Endothelial cell of umbilical vein (primary cell): ENCODE data around the gene GJA10. TPM values are rescaled to one million over a fixed set of nuclear protein-coding genes. Genes with fewer than 3 reads are reported as not detected.

Source experiments
- BruUV-seq: library from RNA; stranded (reverse); fragments of 400-500 nt; replicated peaks from 2 replicates; lab custom pipeline; 2021; lab: Mats Ljungman, UMichigan
- CTCF ChIA-PET: fragments of 300-600, 350-600 bp; sonication (Branson Sonifier 250); formaldehyde crosslinking; loops from one replicate; lab custom pipeline; 2021; ENCODE audit warnings: antibody characterized with exemption, inconsistent platforms; lab: Charles Lee
- POLR2A ChIA-PET: fragments of 300-600, 350-600 bp; sonication (Branson Sonifier 250); formaldehyde crosslinking; loops from one replicate; lab custom pipeline; 2021; ENCODE audit warnings: antibody characterized with exemption, inconsistent platforms; lab: Charles Lee
- DNase-seq: peaks from one replicate; pipeline ENCODE4 v3.0.0-alpha.2; 2011; ENCODE audit warnings: low read depth, low spot score
- FAIRE-seq: peaks from 2 replicates; lab custom pipeline; 2011; peaks lifted over from hg19 to GRCh38; lab: Jason Lieb, UNC
- H2AFZ ChIP-seq: 2 replicates; pipeline ENCODE4 v1.6.0; 2012; ENCODE audit warnings: low read depth, low read length, control low read depth, inconsistent platforms
- H3K27ac ChIP-seq: 2 replicates; pipeline ENCODE4 v1.5.1; 2011; ENCODE audit warnings: low read depth, mild to moderate bottlenecking, control low read depth, low read length, moderate library complexity; ENCODE audit not compliant: insufficient read depth
- H3K27me3 ChIP-seq, 2 experiments: 2 replicates each; pipeline versions ENCODE4 v1.6.0 to v1.6.1; 2011; ENCODE audit warnings: low read length in 2 of 2, mixed read lengths in 1 of 2; ENCODE audit not compliant: control insufficient read depth in 2 of 2, insufficient read depth in 2 of 2
- H3K36me3 ChIP-seq, 2 experiments: 2 replicates in 1 of 2; 3 replicates in 1 of 2; pipeline ENCODE4 v1.5.1; 2011; ENCODE audit warnings: low read length in 2 of 2, mild to moderate bottlenecking in 1 of 2, moderate library complexity in 1 of 2; ENCODE audit not compliant: control insufficient read depth in 2 of 2, insufficient read depth in 2 of 2; ENCODE audit errors: extremely low read depth in 1 of 2
- H3K4me1 ChIP-seq: 3 replicates; pipeline ENCODE4 v1.5.1; 2011; ENCODE audit warnings: mild to moderate bottlenecking, low read length; ENCODE audit not compliant: control insufficient read depth, insufficient read depth; ENCODE audit errors: extremely low read depth
- H3K4me2 ChIP-seq: 2 replicates; pipeline ENCODE4 v1.6.1; 2011; ENCODE audit warnings: low read length, control low read depth, mixed read lengths; ENCODE audit not compliant: insufficient read depth
- H3K4me3 ChIP-seq, 3 experiments: fragments of 200-600 bp in 1 of 3; sonication (generic), shearing (Covaris generic) in 1 of 3; replicated peaks in 1 of 3; 2 replicates each; pipeline ENCODE4 v1.5.1; 2011 to 2016; ENCODE audit warnings: control low read depth in 3 of 3, low read length in 3 of 3, mild to moderate bottlenecking in 2 of 3, inconsistent platforms in 1 of 3, low read depth in 1 of 3, moderate library complexity in 1 of 3; ENCODE audit not compliant: insufficient read depth in 1 of 3
- H3K79me2 ChIP-seq: 2 replicates; pipeline ENCODE4 v1.6.0; 2012; ENCODE audit warnings: low read length, inconsistent platforms; ENCODE audit not compliant: control insufficient read depth, insufficient read depth
- H3K9ac ChIP-seq: replicated peaks from 2 replicates; pipeline ENCODE3; 2011; ENCODE audit warnings: low read length, control low read depth; ENCODE audit not compliant: insufficient read depth; ENCODE audit errors: extremely low read depth
- H3K9me1 ChIP-seq: replicated peaks from 3 replicates; pipeline ENCODE4 v1.6.0; 2011; ENCODE audit warnings: mild to moderate bottlenecking, low read length; ENCODE audit not compliant: control insufficient read depth, insufficient read depth; ENCODE audit errors: extremely low read depth
- H3K9me3 ChIP-seq: replicated peaks from 2 replicates; pipeline ENCODE4 v1.5.1; 2012; ENCODE audit warnings: low read length, inconsistent platforms; ENCODE audit not compliant: control insufficient read depth, insufficient read depth
- H4K20me1 ChIP-seq: replicated peaks from 2 replicates; pipeline ENCODE3; 2011; ENCODE audit warnings: mild to moderate bottlenecking, low read length; ENCODE audit not compliant: control insufficient read depth, insufficient read depth; ENCODE audit errors: extremely low read depth
- EZH2 ChIP-seq: IDR thresholded peaks from 2 replicates; pipeline ENCODE4 v1.6.1; 2012; ENCODE audit warnings: borderline replicate concordance, low read depth, mild to moderate bottlenecking, moderate library complexity, low read length, inconsistent platforms; ENCODE audit not compliant: severe bottlenecking
- GATA2 ChIP-seq: IDR thresholded peaks from 2 replicates; pipeline ENCODE4 v1.7.0; 2011; ENCODE audit warnings: low read depth, mild to moderate bottlenecking, moderate library complexity, mixed read lengths, low read length; ENCODE audit not compliant: insufficient read length, insufficient read depth
- JUN ChIP-seq: IDR thresholded peaks from 2 replicates; pipeline ENCODE4 v1.6.1; 2011; ENCODE audit warnings: borderline replicate concordance, low read depth; ENCODE audit not compliant: insufficient read length, insufficient read depth
- MYC ChIP-seq: IDR thresholded peaks from one replicate; pipeline ENCODE4 v1.6.1; 2011; ENCODE audit warnings: mild to moderate bottlenecking, low read depth, low read length
- POLR2A ChIP-seq: IDR thresholded peaks from 2 replicates; pipeline ENCODE4 v1.6.1; 2012; ENCODE audit warnings: low read depth, mild to moderate bottlenecking, control low read depth, low read length
- POLR2AphosphoS5 ChIP-seq: IDR thresholded peaks from 2 replicates; pipeline ENCODE4 v1.6.1; 2012; ENCODE audit warnings: low read depth, mild to moderate bottlenecking, control low read depth, low read length, moderate library complexity; ENCODE audit not compliant: insufficient read depth
- dilution Hi-C: fragments of 300-500 bp; cut with MboI; formaldehyde crosslinking; loops from one replicate; pipeline ENCODE4 v1.15.0; 2019; ENCODE audit warnings: low sequenced_read_pairs; ENCODE audit not compliant: extremely low pct_ligation_motif_present
- intact Hi-C: fragments of 100-400 bp; cut with micrococcal nuclease; formaldehyde crosslinking; loops from one replicate; pipeline ENCODE4 v1.10.0; 2022
- polyA plus RNA-seq, 4 experiments: library from polyadenylated mRNA; depleted of rRNA in 3 of 4; stranded (reverse) in 3 of 4; unstranded in 1 of 4; fragments of >200 nt; gene quantifications; 2 replicates each; pipeline versions ENCODE4 v1.2.1 to v1.2.3, GENCODE V29; 2011 to 2012; ENCODE audit warnings: missing spikeins in 1 of 4
- total RNA-seq: library from RNA; stranded (reverse); gene quantifications from 2 replicates; pipeline ENCODE4 v1.2.3, GENCODE V29; 2021
- TF ChIP-seq, protein P1 (sequence below): IDR thresholded peaks from 2 replicates; pipeline ENCODE4 v1.6.1; 2011; ENCODE audit not compliant: insufficient read depth, insufficient read length

Gene GJA10
- total and polyA plus RNA-seq, 2 donors (not counting 3 experiments of a cell fraction or from before 2014, with no cell fraction given): not detected

- no TSS peak for BruUV-seq
- dilution Hi-C loops: no loop called here
- TF ChIP-seq POLR2AphosphoS5 (no peak), GATA2 (no peak), POLR2A (no peak), JUN (no peak), MYC (no peak), EZH2 (no peak)
- TF ChIP-seq, protein P1, sequence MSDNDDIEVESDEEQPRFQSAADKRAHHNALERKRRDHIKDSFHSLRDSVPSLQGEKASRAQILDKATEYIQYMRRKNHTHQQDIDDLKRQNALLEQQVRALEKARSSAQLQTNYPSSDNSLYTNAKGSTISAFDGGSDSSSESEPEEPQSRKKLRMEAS: no peak
- Histone ChIP-seq H3K36me3 (no peaks in the 10 kb centered on the region), H3K9me3 (no peaks in the 10 kb centered on the region), H2AFZ (no peak overlapping the region), H3K4me3 (no peak overlapping the region), H3K4me1 (no peaks in the 10 kb centered on the region), H3K79me2 (no peaks in the 10 kb centered on the region), H3K27me3 (peaks cover 0 to 10% of the 10 kb centered on the region in 2 experiments), H4K20me1 (no peaks in the 10 kb centered on the region), H3K27ac (no peak overlapping the region), H3K9me1 (no peaks in the 10 kb centered on the region), H3K9ac (no peak overlapping the region), H3K4me2 (no peak overlapping the region)
- POLR2A ChIA-PET: no interaction called here
- no peak for FAIRE-seq
- intact Hi-C loops: loop anchor here (1.0 to 10.0 kb wide), 3 partner anchors 103 to 535 kb away; no protein-coding TSS in a partner anchor
- CTCF ChIA-PET: interaction anchor here (0.6 to 4.8 kb wide), 6 partner anchors 8 to 533 kb away, joined by 3 to 269 read pairs (median 4); no protein-coding TSS in a partner anchor
- no peak for DNase-seq
These were observed 50.0 kb downstream of the GJA10 start for GRCh38 chr6:89944181-89944755.
